ENCODE measurements around the gene GBP4. TPM values are rescaled to one million over a fixed set of nuclear protein-coding genes. Genes with fewer than 3 reads are reported as not detected.

GBP4 gene
- total RNA-seq, 2 donors from 2014 or later, result 6.0 to 6.1 TPM

- no peaks in the 10 kb centered on the region for H3K36me3 ChIP-seq
These were observed 19.4 kb downstream of the GBP4 start for GRCh38 chr1:89179343-89179742.

GRCh38 chr1:89176971-89177370 lies 21.8 kb downstream of the GBP4 start:
- Histone ChIP-seq H3K36me3 (no peaks in the 10 kb centered on the region), H3K27me3 (replicated peaks; ENCODE audit: insufficient read depth) (no peaks in the 10 kb centered on the region), H3K4me1 (replicated peaks) (no peaks in the 10 kb centered on the region), H3K27ac (no peak overlapping the region), H3K4me3 (no peak overlapping the region), H3K9me3 (no peaks in the 10 kb centered on the region)
- no peak for TF ChIP-seq POLR2A (IDR thresholded peaks at IDR 0.05)
- no peak for TF ChIP-seq CTCF (IDR thresholded peaks at IDR 0.05)
- WGBS, result 94% methylated on average over 2 of the region's 2 CpGs
- intact Hi-C loops (cut with DNase I), result no loop called here
- no peak for DNase-seq (ENCODE audit: low spot score)

More at GRCh38 chr1:89179343-89179742, 19.4 kb downstream of the GBP4 start:
- no peaks in the 10 kb centered on the region for H3K27me3 ChIP-seq (replicated peaks; ENCODE audit: insufficient read depth)
- no peak overlapping the region for H3K27ac ChIP-seq
- intact Hi-C loops (cut with DNase I), result no loop called here
- H3K4me1 ChIP-seq (replicated peaks), result no peaks in the 10 kb centered on the region
- no peak for DNase-seq (ENCODE audit: low spot score)
- H3K4me3 ChIP-seq, result no peak overlapping the region
- no peak for TF ChIP-seq CTCF (IDR thresholded peaks at IDR 0.05)
- no peak for TF ChIP-seq POLR2AphosphoS5 (IDR thresholded peaks at IDR 0.05)
- TF ChIP-seq POLR2A (IDR thresholded peaks at IDR 0.05), result no peak
- WGBS, result 83% methylated on average over 2 of the region's 2 CpGs
- no peaks in the 10 kb centered on the region for H3K9me3 ChIP-seq

- Histone ChIP-seq H3K9me3 (no peaks in the 10 kb centered on the region), H3K27me3 (replicated peaks; ENCODE audit: insufficient read depth) (no peaks in the 10 kb centered on the region)
- intact Hi-C loops (cut with DNase I), result no loop called here
These were observed 23.0 kb downstream of the GBP4 start, which contains the start of gene GBP7 for GRCh38 chr1:89175601-89176256. TSS of gene GBP7 (minus strand) at chr1:89176003. CDS start at chr1:89171935, 4,068 bp downstream.

GRCh38 chr1:89174491-89174890 lies 24.3 kb downstream of the GBP4 start:
- Histone ChIP-seq H3K36me3 (no peaks in the 10 kb centered on the region), H3K27ac (no peak overlapping the region), H3K4me1 (replicated peaks) (no peaks in the 10 kb centered on the region), H3K4me3 (no peak overlapping the region), H3K27me3 (replicated peaks; ENCODE audit: insufficient read depth) (no peaks in the 10 kb centered on the region), H3K9me3 (no peaks in the 10 kb centered on the region)
- DNase-seq (ENCODE audit: low spot score), result no peak
- 94% methylated on average over 3 of the region's 3 CpGs for WGBS
- intact Hi-C loops (cut with DNase I), result no loop called here
- TF ChIP-seq POLR2AphosphoS5 (IDR thresholded peaks at IDR 0.05) (no peak), POLR2A (IDR thresholded peaks at IDR 0.05) (no peak), CTCF (IDR thresholded peaks at IDR 0.05) (no peak)

More at GRCh38 chr1:89175601-89176256, 23.0 kb downstream of the GBP4 start, which contains the start of gene GBP7:
- TF ChIP-seq POLR2AphosphoS5 (IDR thresholded peaks at IDR 0.05), result no peak
- TF ChIP-seq CTCF (IDR thresholded peaks at IDR 0.05), result no peak
- no peak for TF ChIP-seq POLR2A (IDR thresholded peaks at IDR 0.05)
- no peaks in the 10 kb centered on the region for H3K36me3 ChIP-seq
- no peak for DNase-seq (ENCODE audit: low spot score)
- no peak within 1 kb of the TSS for H3K27ac ChIP-seq
- H3K4me3 ChIP-seq, result no peak within 1 kb of the TSS
- H3K4me1 ChIP-seq (replicated peaks), result no peaks in the 10 kb centered on the region

- intact Hi-C loops (cut with DNase I), result no loop called here
- WGBS, result 84% methylated on average over 4 of the region's 4 CpGs
- H3K4me3 ChIP-seq, result no peak overlapping the region
- H3K4me1 ChIP-seq (replicated peaks), result no peaks in the 10 kb centered on the region
- H3K27ac ChIP-seq, result no peak overlapping the region
- no peaks in the 10 kb centered on the region for H3K27me3 ChIP-seq (replicated peaks; ENCODE audit: insufficient read depth)
- H3K36me3 ChIP-seq, result no peaks in the 10 kb centered on the region
- H3K9me3 ChIP-seq, result no peaks in the 10 kb centered on the region
- TF ChIP-seq CTCF (IDR thresholded peaks at IDR 0.05) (no peak), POLR2AphosphoS5 (IDR thresholded peaks at IDR 0.05) (no peak), POLR2A (IDR thresholded peaks at IDR 0.05) (no peak)
- no peak for DNase-seq (ENCODE audit: low spot score)
These were observed 26.1 kb downstream of the GBP4 start for GRCh38 chr1:89172468-89173143.

All from prostate gland (tissue), 2 donors.